HG03439 (cell line): ENCODE data around the gene PRR7.
"Not testable (repeated sequence)": the region's sequence is repeated elsewhere in the genome, so short reads cannot be mapped to it uniquely, and the experiment has no call there.

Experiments used
- ATAC-seq: cut with Tn5 transposase; IDR thresholded peaks from one replicate; pipeline ENCODE4 v1.9.1; 2021; ENCODE audit warnings: mild to moderate bottlenecking, moderate library complexity; ENCODE audit not compliant: unreplicated experiment

The PRR7 gene

GRCh38 chr5:177479774-177480173, 33.2 kb downstream of the PRR7 start:
- no peak for ATAC-seq

GRCh38 chr5:177482359-177482795, 35.8 kb downstream of the PRR7 start:
- no peak for ATAC-seq

GRCh38 chr5:177483042-177483441, 36.4 kb downstream of the PRR7 start:
- ATAC-seq = no peak

GRCh38 chr5:177483994-177484901, 37.6 kb downstream of the PRR7 start:
- no peak for ATAC-seq

GRCh38 chr5:177484902-177485549, 38.4 kb downstream of the PRR7 start:
- no peak for ATAC-seq

- not testable (repeated sequence) for ATAC-seq
Measured at GRCh38 chr5:177485753-177486152, 39.1 kb downstream of the PRR7 start.

- ATAC-seq = no peak
Measured at GRCh38 chr5:177486256-177486655, 39.6 kb downstream of the PRR7 start.

- ATAC-seq = no peak
Measured at GRCh38 chr5:177487144-177487543, 40.5 kb downstream of the PRR7 start.

GRCh38 chr5:177487975-177488374, 41.4 kb downstream of the PRR7 start:
- no peak for ATAC-seq

- ATAC-seq = no peak
Measured at GRCh38 chr5:177489119-177489716, 42.6 kb downstream of the PRR7 start.

- no peak for ATAC-seq
Measured at GRCh38 chr5:177490311-177490991, 43.8 kb downstream of the PRR7 start.

- ATAC-seq = no peak
Measured at GRCh38 chr5:177490992-177491391, 44.4 kb downstream of the PRR7 start.

GRCh38 chr5:177491429-177491945, 44.9 kb downstream of the PRR7 start:
- no peak for ATAC-seq

- ATAC-seq = no peak
Measured at GRCh38 chr5:177491983-177492746, 45.6 kb downstream of the PRR7 start.

- ATAC-seq = no peak
Measured at GRCh38 chr5:177492841-177493240, 46.2 kb downstream of the PRR7 start.

- ATAC-seq = no peak
Measured at GRCh38 chr5:177493795-177494345, 47.3 kb downstream of the PRR7 start.

- no peak for ATAC-seq
Measured at GRCh38 chr5:177494346-177495195, 48.0 kb downstream of the PRR7 start.

GRCh38 chr5:177495243-177496060, 48.8 kb downstream of the PRR7 start:
- ATAC-seq = no peak
